A673 (cell line): ENCODE measurements around the gene CSPG5.

Experiments used
- EZH2 ChIP-seq: fragments of 200-600 bp; sonication (generic); IDR thresholded peaks from 2 replicates; pipeline ENCODE4 v1.6.1; 2017; ENCODE audit warnings: borderline replicate concordance, low read depth, mild to moderate bottlenecking, mixed read lengths, antibody characterized with exemption, low read length; ENCODE audit not compliant: poor library complexity, severe bottlenecking
- TF ChIP-seq, protein P1 (sequence below): fragments of 300-800, 200-600 bp; sonication (generic); conservative IDR thresholded peaks from 2 replicates; pipeline ENCODE4 v1.5.1; 2017; ENCODE audit warnings: low read depth, mild to moderate bottlenecking, antibody characterized with exemption, low read length, moderate library complexity, mixed read lengths

DNA sequence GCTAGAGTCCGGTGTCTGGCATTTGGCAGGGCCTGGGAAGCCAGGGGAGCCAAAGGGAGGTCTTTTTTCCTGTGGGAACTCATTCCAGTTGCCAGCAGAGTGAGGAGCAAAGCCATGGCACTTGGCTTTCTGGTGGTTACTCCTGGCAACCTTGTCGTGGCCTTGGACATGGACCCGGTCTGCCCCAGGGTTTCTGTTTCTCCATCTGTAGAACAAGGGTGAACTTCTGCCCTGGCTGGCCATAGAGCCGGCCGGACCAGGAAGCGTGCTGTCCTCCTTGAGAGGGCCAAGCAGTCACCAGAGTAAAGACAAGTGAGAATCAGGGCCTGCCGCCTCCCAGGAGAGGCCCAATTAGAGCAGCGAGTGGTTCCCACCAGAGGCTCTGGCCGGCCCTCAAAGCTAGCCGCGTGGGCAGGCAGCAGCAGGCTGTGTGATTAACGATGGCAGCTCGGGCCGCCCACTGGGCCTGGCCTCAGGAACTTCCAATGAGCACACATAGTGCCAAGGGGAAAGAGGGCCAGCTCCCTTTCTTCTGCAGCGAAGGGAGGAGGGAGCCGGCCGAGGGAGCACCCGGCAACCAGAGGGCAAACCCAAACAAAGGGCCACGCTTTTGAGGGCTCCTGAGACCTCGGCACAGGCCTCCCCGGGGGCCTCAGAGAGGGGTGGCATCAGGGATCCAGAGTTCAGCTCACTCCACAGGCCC, 36.0 kb downstream of the CSPG5 start:
- TF ChIP-seq, protein P1, sequence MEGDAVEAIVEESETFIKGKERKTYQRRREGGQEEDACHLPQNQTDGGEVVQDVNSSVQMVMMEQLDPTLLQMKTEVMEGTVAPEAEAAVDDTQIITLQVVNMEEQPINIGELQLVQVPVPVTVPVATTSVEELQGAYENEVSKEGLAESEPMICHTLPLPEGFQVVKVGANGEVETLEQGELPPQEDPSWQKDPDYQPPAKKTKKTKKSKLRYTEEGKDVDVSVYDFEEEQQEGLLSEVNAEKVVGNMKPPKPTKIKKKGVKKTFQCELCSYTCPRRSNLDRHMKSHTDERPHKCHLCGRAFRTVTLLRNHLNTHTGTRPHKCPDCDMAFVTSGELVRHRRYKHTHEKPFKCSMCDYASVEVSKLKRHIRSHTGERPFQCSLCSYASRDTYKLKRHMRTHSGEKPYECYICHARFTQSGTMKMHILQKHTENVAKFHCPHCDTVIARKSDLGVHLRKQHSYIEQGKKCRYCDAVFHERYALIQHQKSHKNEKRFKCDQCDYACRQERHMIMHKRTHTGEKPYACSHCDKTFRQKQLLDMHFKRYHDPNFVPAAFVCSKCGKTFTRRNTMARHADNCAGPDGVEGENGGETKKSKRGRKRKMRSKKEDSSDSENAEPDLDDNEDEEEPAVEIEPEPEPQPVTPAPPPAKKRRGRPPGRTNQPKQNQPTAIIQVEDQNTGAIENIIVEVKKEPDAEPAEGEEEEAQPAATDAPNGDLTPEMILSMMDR = no peak
- no peak for TF ChIP-seq EZH2
